ENCODE data around the gene ZNF232. TPM values are rescaled to one million over a fixed set of nuclear protein-coding genes. Genes with fewer than 3 reads are reported as not detected.
"Not testable (repeated sequence)": the region's sequence is repeated elsewhere in the genome, so short reads cannot be mapped to it uniquely, and the experiment has no call there.

ZNF232 gene
- total RNA-seq, 2 experiments from 2014 or later = 24.0 to 27.5 TPM

DNA sequence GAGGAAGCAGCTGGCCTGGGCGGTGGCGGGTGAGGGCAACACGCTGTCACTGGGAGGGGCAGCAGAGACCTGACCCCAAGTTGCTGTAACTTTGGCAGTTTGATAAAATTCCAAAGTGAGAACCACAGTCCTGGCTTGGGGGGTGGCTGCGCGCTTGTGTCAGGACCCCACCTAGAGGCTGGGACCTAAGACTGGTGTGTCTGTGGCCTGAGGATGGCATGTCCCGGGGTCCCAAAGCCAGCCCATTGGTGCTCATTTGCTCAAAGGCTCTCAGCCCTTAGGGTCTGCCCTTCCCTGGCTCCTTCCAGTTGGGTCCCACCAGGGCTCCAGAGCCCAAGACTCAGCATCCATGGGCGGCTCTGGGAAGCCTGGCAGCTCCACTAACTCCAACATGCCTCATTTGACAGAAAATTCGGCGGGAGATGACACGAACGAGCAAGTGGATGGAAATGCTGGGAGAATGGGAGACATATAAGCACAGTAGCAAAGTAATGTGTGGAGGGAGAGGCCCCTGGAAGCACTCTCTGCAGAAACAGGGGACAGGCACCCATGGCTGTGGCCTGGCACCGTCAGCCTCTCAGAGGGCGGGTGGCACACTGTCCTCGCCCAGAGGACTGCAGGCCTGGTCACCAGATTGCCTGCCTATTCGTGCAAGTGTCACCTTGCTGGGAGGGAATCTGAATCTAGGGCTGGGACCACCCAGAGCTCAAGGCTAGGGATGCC is 21.0 kb upstream of the ZNF232 start:
- not testable (repeated sequence) for H3K27ac Mint-ChIP-seq, H3K4me1 Mint-ChIP-seq

DNA sequence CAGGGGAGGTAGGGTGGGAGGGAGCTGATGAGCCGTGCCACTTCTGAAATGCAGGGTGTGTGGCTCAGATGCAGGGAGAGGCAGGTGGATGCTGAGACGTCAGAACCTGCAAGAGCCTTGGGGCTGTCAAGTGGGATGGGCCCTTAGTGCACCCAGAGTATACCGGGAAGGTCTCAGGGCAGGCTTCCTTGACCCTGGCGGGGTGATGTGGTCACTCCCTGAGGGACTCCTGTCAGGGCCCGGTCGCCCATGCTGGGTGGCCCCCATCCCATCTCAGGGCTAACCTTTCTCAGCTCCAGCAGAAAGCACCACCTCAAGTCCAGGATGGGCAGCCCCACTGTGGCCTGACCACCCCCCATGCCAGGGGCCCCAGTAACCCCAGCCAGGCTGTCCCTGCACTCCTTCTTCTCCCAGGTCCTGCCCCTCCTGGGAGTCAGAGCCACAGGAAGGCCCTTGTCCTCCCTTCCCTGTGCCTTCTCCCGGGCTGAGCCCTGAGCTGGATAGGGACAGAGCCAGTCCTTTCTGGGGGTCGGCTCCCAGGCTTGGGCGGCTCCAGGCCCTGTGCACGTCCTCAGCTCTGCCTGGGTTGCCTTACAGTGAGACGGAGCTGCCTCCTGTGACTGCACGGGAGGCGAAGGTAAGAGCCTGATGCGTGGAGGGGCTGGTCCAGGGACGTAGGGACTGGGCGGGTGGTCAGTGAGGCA is 20.3 kb upstream of the ZNF232 start:
- not testable (repeated sequence) for H3K4me1 Mint-ChIP-seq, H3K27ac Mint-ChIP-seq, H3K4me3 Mint-ChIP-seq, H3K9me3 Mint-ChIP-seq, H3K27me3 Mint-ChIP-seq, H3K36me3 Mint-ChIP-seq, DNase-seq

More for the DNA sequence above, 21.0 kb upstream of the ZNF232 start:
- not testable (repeated sequence) for H3K36me3 Mint-ChIP-seq, H3K4me3 Mint-ChIP-seq, H3K27me3 Mint-ChIP-seq, H3K9me3 Mint-ChIP-seq, DNase-seq

DNA sequence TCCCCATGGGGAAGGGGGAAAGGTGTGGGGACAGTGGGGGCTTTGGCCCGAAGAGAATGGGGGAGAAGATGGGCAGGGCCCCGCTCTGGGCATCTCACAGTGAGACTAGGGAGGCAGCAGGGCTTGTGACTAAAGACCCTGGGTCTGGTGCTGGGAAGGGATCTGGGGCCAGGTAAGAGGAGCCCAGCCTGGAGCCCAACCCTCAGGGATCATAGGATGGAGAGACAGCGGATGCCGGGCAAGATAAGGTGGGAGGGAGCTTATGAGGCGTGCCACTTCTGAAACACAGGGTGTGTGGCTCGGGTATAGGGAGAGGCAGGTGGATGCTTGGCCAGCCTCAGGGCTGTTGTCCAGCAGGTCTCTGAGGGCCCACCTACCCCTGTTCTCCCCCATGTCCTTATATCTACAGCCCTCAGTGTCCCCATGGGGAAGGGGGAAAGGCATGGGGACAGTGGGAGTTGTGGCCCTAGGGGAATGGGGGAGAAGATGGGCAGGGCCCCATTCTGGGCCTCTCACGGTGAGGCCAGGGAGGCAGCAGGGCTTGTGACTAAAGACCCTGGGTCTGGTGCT is 19.6 kb upstream of the ZNF232 start:
- Mint-ChIP-seq H3K27me3 (peaks cover 5% of the 10 kb centered on the region), H3K4me3 (no peak overlapping the region), H3K9me3 (no peaks in the 10 kb centered on the region), H3K4me1 (no peaks in the 10 kb centered on the region), H3K27ac (no peak overlapping the region), H3K36me3 (no peaks in the 10 kb centered on the region)
- DNase-seq = no peak

DNA sequence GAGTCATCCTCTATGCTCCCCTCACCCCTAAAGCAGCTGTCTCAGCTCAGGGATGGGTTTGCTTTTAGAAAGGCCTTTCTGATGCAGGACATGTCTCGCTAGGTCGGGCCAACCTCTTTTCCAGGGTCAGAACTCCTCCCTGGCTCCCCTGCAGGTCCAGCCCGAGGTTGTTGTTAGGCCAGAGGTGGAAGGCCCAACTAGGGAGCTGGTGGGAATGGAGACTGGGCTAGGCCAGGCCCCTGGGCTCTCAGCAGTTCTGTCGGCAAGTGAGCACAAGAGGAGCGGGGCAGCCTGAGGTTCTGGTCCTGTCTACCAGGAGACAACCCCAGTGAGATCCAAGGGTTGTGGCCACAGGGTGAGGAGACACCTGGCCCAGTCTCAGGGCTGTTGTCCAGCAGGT is 19.0 kb upstream of the ZNF232 start:
- H3K9me3 Mint-ChIP-seq, DNase-seq, H3K27ac Mint-ChIP-seq: not testable (repeated sequence)

DNA sequence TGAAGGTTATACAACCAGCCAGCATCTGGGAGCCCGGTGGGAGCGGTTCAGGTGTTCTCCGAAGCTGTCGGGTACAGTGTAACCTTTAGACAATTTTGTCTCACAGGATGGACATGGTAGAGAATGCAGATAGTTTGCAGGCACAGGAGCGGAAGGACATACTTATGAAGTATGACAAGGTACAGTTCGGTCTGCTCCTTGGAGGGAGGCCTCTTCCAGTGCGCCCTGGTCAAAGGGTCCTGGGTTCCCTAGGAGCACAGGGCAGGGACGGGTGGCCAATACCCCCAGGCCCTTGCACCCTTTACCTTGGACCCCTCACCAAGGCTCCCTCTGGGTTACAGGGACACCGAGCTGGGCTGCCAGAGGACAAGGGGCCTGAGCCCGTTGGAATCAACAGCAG is 18.6 kb upstream of the ZNF232 start:
- not testable (repeated sequence) for H3K9me3 Mint-ChIP-seq, DNase-seq, H3K27ac Mint-ChIP-seq, H3K36me3 Mint-ChIP-seq, H3K4me3 Mint-ChIP-seq, H3K4me1 Mint-ChIP-seq
- peaks cover 10% of the 10 kb centered on the region for H3K27me3 Mint-ChIP-seq

More for the DNA sequence above, 19.0 kb upstream of the ZNF232 start:
- not testable (repeated sequence) for H3K4me3 Mint-ChIP-seq, H3K36me3 Mint-ChIP-seq, H3K4me1 Mint-ChIP-seq
- H3K27me3 Mint-ChIP-seq = peaks cover 10% of the 10 kb centered on the region

DNA sequence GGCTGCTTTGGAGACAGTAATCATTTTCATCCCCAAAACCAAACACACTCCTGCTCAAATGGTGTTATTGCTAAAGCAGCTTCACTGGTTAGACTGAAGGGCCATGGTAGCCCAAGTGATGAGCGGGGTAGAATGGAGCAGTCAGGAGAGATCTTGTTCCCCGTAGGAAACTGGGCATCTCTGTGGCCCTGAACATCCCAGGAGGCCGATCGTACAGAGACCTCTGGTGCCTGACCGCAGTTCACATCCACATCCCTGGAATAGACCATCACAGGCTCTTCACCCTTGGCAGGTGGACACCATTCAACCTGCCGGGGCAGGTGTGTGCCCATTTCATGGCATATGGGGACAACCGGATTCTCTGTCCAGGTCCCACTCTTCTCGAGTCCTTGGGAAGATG is 18.1 kb upstream of the ZNF232 start:
- not testable (repeated sequence) for DNase-seq, H3K9me3 Mint-ChIP-seq, H3K4me1 Mint-ChIP-seq, H3K4me3 Mint-ChIP-seq, H3K36me3 Mint-ChIP-seq, H3K27ac Mint-ChIP-seq
- H3K27me3 Mint-ChIP-seq = peaks cover 10% of the 10 kb centered on the region

DNA sequence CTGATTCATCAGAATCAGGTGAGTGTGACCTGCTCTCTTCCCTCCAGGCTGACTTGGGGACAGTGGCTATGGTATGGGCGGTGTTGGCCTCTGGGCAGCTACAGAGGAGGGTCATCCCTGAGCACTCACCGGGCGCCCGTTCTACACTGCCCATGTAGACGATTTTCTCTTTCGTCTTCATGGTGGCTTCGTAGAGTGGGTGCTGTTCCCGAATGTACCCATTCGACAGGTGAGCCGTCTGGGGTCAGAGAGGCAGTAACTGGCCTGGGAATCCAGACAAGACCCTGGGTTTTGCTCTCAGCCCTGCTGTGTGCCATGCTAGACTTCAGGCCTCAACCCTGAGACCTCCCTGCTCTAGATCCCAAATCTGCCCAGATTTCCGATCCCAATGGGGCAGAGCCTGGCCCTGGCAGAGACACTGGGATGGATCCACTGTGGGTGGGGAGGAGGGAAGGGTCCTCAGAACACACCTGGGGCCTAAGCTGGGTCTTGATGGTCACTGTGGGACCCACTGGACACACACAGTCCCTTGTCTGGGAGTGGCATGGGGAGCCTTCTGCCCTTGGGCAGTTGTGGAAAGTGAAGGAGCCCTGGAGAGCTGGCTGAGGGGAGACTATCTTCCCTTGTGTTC is 17.3 kb upstream of the ZNF232 start:
- no peaks in the 10 kb centered on the region for H3K36me3 Mint-ChIP-seq
- DNase-seq = no peak
- peaks cover 18% of the 10 kb centered on the region for H3K27me3 Mint-ChIP-seq
- H3K4me3 Mint-ChIP-seq = no peak overlapping the region
- no peak overlapping the region for H3K27ac Mint-ChIP-seq
- no peaks in the 10 kb centered on the region for H3K4me1 Mint-ChIP-seq
- no peaks in the 10 kb centered on the region for H3K9me3 Mint-ChIP-seq

DNA sequence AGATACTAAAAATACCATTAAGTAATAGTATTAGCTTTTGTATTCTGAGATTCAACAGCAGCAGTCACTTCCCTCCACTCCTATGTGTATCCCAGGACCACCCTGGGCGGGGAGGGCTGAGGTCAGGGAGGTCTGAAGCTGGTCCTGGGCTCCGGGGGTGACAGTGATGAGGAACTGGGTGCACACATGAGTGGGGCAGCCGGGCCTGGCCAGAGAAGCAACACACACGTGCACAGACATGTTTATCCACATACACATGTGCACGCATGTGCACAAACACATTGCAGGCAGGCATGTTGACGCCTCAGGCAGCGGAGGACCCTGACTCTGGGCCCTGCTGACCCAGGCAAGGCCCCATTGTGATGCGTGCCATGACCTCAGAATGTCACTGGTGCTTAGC is 16.7 kb upstream of the ZNF232 start:
- not testable (repeated sequence) for H3K9me3 Mint-ChIP-seq, H3K4me1 Mint-ChIP-seq, H3K36me3 Mint-ChIP-seq, H3K27ac Mint-ChIP-seq, H3K4me3 Mint-ChIP-seq, DNase-seq
- peaks cover 24% of the 10 kb centered on the region for H3K27me3 Mint-ChIP-seq

DNA sequence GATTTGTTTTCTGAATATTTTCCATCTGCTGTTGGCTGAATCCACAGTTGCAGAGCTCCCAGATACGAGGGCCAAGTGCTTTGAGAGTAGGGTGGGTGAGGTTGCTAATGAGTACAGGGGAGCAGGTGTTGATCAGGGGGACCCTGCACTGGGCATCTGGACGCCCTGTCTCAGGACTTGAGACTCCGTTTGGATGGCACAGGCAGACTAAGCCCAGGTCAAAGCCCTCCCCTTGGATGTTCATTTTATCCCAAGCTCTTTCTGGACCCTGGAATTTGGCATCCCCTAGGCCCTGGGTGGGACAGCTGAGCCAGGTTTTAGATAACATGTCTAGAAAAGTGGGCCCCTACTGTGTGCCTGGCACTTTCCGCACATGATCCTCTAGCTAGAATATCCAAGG is 16.2 kb upstream of the ZNF232 start:
- Mint-ChIP-seq H3K27me3 (peaks cover 24% of the 10 kb centered on the region), H3K4me1 (no peaks in the 10 kb centered on the region), H3K9me3 (no peaks in the 10 kb centered on the region), H3K4me3 (no peak overlapping the region), H3K27ac (no peak overlapping the region), H3K36me3 (no peaks in the 10 kb centered on the region)
- no peak for DNase-seq

DNA sequence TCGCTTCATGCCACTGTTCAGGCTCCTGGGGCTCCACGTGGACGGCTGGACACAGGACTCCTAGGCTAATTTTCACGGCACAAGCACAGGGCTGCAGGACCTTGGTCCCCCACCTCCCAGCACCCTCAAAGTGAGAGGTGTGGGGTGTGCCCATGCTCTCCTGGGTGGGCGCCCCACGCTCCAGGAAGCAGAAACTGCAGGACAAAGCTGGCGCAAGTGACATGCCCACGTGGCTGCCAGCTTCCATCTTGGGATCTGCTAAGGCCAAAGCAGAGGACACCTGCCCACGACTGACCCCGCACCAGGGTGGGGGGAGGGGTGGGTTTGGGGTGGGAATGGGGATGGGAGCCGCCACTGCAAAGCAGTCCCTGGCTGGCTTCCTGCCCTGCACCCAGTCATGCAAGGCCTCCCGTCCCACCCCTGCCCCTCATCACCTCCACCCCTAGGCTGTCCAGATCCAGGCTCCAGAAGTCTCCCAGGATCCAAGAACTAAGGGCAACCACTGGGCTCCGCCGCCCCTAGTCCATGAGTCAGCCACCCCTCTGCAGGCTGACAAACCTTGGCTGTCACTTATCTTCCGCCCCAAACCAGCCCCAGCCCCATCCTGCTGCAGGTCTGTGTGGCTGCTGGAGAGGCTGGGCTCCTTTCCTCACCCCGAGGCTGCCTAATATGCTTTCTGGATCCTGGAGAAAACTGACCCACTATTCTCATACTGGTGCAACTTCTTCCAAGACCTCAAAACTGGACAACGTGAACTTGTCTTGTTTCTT is 15.2 kb upstream of the ZNF232 start:
- H3K27ac Mint-ChIP-seq = no peak overlapping the region
- no peaks in the 10 kb centered on the region for H3K36me3 Mint-ChIP-seq
- H3K4me1 Mint-ChIP-seq = no peaks in the 10 kb centered on the region

DNA sequence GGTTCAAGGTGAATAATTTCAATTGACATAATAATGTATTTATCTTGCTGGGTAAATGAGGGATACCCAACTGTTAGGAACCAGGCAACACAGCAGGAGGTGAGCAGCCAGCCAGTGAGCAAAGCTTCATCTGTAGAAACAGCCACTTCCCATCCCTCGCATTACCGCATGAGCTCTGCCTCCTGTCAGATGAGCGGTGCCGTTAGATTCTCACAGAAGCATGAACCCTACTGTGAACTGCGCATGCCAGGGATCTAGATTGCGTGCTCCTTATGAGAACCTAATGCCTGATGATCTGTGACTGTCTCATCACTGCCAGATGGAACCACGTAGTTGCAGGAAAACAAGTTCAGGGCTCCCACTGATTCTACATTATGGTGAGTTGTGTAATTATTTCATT is 13.2 kb upstream of the ZNF232 start:
- not testable (repeated sequence) for H3K4me3 Mint-ChIP-seq, H3K27ac Mint-ChIP-seq, H3K36me3 Mint-ChIP-seq, H3K4me1 Mint-ChIP-seq, DNase-seq, H3K9me3 Mint-ChIP-seq
- peaks cover 34% of the 10 kb centered on the region for H3K27me3 Mint-ChIP-seq

More for the DNA sequence above, 15.2 kb upstream of the ZNF232 start:
- Mint-ChIP-seq H3K27me3 (peaks cover 28% of the 10 kb centered on the region), H3K9me3 (no peaks in the 10 kb centered on the region), H3K4me3 (no peak overlapping the region)
- no peak for DNase-seq

DNA sequence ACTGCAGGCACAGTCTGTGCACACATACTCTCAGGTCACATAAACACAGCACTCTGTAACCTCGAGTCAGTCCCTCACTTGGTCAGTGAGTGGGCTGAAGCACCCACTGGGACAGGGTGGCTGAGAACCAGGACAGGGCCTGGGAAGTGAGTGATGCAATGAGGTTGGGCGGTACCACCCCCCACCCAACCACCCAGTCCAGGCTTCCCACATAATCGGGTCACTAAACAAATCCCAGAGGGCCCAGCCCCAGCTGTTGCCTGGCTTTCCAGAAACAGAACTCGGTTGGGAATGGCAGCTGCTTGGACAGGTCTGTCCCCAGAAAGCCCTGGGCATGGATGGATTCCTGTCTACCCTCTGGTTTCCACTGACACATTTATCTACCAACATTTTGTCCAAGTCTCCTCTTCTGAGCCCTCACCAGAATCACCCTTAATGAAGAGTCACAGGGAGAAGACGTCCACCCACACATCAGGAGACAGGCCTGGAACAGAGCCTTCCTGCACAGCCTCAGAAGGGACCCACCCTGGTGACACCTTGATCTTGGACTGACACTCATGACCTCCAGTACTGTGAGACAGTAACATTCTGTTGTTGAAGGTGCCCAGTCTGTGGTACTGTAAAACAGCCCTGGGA is 12.6 kb upstream of the ZNF232 start:
- not testable (repeated sequence) for H3K9me3 Mint-ChIP-seq, H3K36me3 Mint-ChIP-seq, H3K4me1 Mint-ChIP-seq, DNase-seq, H3K27ac Mint-ChIP-seq, H3K4me3 Mint-ChIP-seq
- peaks cover 34% of the 10 kb centered on the region for H3K27me3 Mint-ChIP-seq

DNA sequence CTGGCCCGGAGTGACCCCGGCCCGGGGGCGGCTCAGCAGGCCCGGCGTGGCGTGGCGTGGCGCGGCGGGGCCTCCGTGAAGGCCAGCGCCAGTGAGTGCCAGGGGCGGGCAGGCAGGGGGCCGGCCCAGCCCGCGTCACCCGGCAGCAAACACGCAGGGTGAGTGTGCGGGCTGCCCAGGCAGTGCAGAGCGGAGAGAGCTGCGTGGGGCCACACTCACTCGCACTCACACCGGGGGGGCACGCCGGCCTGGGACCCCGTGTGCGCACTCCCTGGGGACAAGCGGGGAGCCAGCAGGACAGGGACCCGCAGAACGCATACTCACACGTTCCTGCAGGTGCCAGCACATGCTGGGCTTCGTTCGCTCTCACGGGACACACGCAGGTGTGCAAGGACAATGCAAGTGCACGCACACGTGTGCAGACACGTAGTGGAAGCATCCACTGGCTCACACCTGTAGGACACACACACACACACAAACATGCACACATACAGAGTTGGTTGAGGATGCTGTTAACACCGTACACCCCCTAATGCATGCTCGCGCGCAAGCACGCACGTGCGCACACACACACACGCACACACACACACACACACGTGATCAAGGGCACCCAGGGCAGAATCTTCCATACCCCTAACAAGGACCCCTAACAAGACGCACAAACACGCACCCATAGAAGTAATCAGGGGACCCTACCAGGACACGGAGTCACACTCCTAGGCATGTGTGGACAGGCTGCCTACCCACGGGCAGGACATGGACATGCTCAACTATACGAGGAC is 11.9 kb upstream of the ZNF232 start:
- H3K36me3 Mint-ChIP-seq = no peaks in the 10 kb centered on the region
- H3K4me1 Mint-ChIP-seq = no peaks in the 10 kb centered on the region
- H3K9me3 Mint-ChIP-seq = no peaks in the 10 kb centered on the region
- H3K27ac Mint-ChIP-seq = no peak overlapping the region
- no peak for DNase-seq
- H3K27me3 Mint-ChIP-seq = peaks cover 40% of the 10 kb centered on the region
- no peak overlapping the region for H3K4me3 Mint-ChIP-seq
